NCI-H2107 (cell line): Measurements from ENCODE around the gene LAMTOR1.
"Not testable (repeated sequence)": the region's sequence is repeated elsewhere in the genome, so short reads cannot be mapped to it uniquely, and the experiment has no call there.

ENCODE experiments used
- DNase-seq: peaks from one replicate; lab custom pipeline; 2025; lab: John Stamatoyannopoulos, UW

The LAMTOR1 gene

DNA sequence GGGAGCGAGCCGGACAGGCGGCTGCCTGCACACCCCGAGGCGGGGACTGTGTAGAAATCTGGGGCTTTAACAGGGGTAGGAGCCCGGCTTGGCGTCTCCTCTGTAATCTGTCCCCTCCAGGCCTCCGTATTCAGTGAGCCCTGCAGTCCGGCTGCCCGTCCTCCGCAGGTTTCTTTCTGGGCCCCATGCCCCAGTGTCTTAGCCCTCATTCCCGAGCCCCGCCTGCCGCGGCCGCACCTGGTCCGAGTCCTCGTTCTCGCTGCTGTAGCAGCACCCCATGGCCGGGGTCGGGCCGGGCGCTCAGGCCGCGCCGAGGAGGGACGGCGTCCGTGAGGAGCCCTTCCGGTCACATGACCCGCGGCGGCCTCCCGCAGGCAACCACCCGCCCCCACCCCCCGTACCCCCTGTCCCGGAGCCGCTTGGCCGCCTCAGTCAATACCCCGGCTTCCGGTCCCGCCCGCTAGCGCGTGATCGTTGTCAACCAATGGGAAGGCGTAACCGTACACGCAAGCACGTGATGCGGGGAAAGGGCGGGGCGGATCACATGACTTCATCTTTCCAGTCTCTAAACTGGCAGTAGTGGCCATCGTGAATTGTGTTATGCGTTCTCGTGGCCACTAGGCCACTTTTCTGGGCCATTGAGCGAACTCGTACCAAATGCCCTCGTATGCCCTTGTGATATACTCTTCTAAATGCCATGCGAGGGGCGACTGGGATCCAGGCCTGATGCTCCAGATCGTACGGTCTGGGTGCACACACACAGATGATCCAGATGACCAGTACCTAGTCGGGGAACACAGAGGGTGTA is at the start of gene LAMTOR1:
Gene LAMTOR1 (minus strand): TSS at position 352 of the 808 bp plus-strand sequence. CDS start 73 bp downstream, at position 279.
- DNase-seq, result peak; percentile 95

DNA sequence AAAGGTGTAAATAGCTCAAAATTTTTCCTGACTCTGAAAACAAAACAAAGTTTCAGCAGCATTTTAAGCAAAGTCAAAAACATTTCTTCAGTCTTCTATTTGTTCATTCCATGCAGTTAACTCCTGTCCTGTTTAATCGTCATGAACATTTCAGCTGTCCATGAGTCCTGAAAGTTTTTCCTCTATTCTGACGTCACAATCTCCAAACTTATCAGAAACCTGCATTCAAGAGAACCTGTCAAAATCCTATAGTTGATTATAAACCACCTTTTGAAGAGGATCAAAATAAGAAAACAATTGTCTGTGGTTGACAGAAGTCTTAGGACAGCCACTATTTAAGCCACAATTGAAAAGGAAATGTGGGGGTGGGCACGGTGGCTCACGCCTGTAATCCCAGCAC is 47.8 kb upstream of the LAMTOR1 start:
- DNase-seq, result no peak

DNA sequence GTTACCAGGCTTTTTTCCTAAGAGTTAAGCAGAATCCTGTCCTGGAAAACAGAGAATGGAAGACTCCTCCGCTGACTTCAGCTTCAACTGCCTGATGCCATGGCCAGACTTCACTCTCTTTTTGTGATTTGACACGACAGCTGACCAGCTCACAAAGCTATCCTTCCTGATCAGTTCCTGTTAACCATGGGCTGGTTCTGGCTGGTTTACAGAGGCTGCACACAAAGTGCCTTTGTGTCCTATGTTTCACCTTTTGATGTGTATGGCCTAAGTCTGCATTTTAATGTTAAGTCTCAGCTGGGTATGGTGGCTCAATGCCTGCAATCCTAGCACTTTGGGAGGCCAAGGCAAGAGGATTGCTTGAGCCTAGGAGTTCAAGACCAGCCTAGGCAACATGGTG is 43.5 kb upstream of the LAMTOR1 start:
- no peak for DNase-seq

DNA sequence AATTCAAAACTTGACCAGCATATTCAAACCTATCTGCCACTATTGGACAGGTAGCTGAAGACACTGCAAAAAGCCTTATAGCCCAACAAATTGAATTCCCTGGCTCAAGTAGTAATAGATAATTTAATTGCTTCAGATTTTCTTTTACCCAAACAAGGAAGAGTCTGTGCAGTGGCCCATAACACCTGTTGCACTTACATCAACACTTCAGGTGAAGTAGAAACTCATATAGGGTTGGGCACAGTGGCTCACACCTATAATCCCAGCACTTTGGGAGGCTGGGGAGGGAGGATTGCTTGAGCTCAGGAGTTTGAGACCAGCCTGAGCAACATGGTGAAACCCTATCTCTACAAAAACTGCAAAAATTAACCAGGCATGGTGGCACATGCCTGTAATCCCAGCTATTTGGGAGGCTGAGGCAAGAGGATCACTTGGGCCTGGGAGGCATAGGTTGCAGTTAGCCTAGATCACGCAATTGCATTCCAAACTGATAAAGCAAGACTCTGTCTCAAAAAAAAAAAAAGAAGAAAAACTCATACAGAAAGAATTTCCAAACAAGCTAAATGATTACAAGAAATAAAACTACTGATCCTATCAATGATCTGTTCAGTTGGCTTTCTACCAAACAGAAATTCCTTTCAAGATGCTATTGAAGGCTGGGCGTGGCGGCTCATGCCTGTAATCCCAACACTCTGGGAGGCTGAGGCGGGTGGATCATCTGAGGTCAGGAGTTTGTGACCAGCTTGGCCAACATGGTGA is 41.9 kb upstream of the LAMTOR1 start:
- no peak for DNase-seq

DNA sequence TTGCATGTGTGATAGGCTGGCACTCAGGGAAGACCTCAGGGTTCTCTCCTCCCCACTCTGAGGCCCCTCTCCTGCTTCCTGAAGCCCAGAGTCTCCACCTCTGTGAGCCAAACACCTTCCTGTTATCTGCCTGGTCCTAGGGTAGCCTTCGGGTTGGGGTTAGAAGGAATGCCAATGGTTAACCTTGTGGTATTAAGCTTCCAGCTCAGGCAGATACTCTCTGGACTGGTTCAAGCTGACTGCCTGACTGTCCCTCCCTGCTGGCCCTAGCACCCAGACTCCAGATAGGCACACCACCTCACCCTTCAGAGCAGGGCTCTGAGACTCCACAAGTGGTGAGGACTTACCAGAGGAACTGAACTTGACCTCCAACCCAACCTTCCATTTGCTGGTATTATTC is 39.4 kb upstream of the LAMTOR1 start:
- not testable (repeated sequence) for DNase-seq

DNA sequence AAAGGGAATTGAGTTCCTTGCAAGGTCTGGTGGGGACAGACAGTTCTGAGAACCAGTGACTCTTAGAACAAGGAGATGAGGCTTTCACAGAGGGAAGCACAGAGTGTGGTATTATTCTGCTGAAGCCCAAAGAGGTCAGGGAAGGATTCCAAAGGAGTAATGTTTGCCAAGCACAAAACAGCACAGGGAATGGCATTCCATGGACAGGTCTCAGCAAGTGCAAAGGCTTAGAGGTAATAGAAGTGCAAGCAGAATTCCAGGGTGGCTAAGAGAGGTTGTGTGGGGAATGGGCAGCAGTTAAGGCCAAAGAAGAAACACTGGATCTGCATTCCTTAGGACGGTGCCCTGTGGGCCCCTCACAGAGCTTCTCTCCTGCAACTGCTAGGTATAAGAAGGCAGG is 39.0 kb upstream of the LAMTOR1 start:
- DNase-seq, result not testable (repeated sequence)

GRCh38 chr11:72141066-72141465 is 38.0 kb upstream of the LAMTOR1 start:
- no peak for DNase-seq

DNA sequence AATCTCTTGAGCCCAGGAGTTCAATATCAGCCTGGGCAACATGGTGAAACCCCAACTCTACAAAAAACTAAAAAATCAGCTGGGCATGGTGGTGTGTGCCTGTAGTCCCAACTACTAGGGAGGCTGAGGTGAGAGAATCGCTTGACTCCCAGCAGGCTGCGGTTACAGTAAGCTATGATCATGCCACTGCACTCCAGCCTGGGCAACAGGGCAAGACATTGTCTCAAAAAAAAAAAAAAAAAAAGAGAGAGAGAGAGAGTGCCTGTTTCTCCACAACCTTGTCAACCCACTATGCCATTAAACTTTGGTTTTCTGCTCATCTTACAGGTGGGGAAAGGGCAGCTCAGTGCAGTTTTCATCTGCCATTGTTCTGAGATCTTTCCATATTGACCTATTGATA is 37.6 kb upstream of the LAMTOR1 start:
- no peak for DNase-seq

DNA sequence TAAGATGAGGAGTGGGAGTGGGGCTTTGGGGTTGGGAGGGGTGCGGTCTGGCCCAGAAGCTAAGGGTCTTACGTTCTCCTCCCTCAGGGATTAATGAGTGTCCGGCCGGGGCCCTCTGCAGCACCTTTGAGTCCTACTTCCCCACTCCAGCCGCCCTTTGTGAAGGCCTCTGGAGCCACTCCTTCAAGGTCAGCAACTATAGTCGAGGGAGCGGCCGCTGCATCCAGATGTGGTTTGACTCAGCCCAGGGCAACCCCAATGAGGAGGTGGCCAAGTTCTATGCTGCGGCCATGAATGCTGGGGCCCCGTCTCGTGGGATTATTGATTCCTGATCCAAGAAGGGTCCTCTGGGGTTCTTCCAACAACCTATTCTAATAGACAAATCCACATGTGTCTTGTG is 36.4 kb upstream of the LAMTOR1 start:
- no peak for DNase-seq

- DNase-seq, result no peak
Measured at GRCh38 chr11:72138821-72139390, 35.8 kb upstream of the LAMTOR1 start.

GRCh38 chr11:72136684-72137262 is 33.7 kb upstream of the LAMTOR1 start:
- no peak for DNase-seq

DNA sequence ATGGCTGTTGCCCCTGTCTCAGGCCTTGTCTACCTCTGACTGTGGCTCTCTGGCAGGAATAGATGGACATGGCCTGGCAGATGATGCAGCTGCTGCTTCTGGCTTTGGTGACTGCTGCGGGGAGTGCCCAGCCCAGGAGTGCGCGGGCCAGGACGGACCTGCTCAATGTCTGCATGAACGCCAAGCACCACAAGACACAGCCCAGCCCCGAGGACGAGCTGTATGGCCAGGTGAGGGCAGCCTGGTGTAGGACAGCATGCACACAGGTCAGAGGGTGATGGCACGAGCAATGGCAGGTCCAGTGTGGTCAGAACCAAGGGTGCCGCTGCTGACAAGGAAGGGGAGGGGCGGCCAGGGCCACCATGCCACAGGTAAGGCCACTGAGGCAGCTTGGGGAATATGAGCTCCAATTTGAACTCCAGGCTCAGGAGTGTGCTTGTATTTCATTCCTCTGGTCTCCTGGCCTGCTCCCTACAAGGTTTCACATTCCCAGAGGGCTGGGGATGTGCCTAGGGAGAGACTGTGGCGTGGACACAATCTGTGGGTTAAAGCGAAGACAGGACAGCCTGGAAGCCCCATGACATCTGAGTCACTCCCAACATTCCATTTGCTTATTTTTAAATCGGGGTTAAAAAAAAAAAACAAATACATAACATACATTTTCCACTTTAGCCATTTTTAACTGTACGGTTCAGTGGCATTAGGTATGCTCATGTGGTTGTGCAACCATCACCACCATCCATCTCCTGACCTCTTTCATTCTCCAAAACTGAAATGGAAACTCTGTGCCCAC is 33.0 kb upstream of the LAMTOR1 start:
- DNase-seq, result no peak

DNA sequence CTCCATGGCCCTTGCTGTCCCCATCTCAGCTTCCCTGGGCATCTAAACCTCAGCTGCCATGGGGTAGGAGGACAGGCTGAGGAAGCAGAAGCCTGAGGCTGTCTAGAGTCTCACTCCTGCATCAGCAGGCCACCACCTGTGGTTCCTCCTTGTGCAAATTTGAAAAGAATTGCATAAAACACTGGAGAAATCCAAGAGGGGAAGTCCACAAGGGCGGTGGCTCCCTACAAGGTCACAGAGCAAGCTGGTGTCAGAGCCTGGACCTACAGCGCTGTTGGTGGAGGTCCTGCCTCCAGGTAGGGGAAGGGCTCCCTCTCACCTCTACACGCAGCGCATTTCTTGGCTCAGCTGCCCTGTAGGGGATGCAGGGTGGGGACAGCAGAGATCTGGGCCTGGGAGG is 32.4 kb upstream of the LAMTOR1 start, which contains the start of gene FOLR3:
Gene FOLR3 (plus strand): TSS at position 253 of the 400 bp plus-strand sequence. CDS start 228 bp downstream, outside the sequence.
- not testable (repeated sequence) for DNase-seq

DNA sequence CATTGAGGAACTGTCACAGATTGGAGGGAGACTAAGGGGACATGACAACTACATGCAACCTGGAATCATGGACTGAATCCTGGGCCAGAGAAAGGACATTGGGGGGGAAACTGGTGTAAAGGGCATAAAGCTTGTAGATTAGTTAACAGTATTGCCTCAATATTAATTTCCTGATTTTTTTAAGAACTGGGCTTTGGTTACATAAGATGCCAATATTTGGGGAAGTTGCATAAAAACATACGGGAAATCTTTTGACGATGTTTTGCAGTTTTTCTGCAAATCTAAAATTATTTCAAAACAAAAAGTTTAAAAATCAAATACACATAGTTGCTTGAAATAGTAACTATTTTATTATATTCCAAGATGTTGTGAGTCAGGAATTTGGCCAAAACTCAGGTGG is 29.5 kb upstream of the LAMTOR1 start:
- no peak for DNase-seq

DNA sequence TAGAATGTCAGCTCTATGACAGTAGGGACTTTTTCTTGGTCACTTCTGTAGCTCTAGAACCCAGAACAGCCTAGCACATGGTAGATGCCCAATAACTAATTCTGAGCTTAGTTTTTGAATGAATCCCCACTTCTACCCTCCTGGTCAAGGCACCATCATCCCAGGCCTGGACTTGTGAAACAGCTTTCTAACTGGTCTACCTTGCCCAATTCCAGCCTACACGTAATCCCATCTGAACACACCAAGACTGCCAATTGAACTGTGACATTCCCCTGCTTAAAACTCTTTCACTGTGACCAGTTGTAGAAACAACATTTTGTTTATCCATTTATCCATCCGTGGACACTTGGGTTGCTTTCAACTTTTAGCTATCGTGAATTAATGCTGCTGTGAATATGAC is 26.3 kb upstream of the LAMTOR1 start:
- DNase-seq, result no peak

DNA sequence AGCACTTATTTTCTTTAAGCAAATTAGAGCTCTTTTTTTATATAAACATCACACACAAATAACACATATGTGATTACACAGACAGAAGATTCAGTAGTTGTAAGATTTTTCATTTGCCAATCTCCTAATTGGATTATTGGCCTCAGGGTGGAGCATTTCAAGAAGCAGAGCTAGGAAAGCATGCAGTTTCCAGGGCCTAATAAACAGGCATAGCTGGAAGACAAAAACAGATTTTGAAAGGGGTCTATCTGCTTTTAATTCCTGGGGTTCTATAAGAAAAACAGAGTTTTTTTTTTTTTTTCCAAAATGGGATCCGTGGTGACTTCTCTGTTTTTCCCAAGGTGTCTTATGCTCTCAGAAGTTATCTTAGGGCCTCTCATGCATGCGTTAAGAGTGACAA is 24.8 kb upstream of the LAMTOR1 start:
- DNase-seq, result no peak

DNA sequence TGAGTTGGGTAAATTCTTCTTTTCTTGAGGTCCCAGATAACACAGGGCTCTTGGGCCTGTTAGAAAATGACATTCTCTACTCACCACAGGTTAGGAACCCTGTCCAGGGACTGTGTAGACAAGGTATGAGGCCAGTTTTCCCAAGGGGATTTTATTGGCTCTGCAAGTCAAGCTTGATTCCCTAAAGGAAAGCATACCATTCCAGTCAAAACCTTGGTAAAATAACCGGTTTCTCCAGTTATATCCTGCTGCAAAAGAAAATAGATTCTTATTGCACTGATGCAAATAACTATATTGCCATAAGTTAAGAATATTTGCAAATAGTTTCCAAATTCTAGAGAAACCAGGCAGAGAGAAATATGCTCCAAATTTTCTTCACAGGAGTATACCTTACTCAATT is 22.9 kb upstream of the LAMTOR1 start:
- no peak for DNase-seq

GRCh38 chr11:72124046-72124445 is 20.9 kb upstream of the LAMTOR1 start:
- DNase-seq, result no peak

DNA sequence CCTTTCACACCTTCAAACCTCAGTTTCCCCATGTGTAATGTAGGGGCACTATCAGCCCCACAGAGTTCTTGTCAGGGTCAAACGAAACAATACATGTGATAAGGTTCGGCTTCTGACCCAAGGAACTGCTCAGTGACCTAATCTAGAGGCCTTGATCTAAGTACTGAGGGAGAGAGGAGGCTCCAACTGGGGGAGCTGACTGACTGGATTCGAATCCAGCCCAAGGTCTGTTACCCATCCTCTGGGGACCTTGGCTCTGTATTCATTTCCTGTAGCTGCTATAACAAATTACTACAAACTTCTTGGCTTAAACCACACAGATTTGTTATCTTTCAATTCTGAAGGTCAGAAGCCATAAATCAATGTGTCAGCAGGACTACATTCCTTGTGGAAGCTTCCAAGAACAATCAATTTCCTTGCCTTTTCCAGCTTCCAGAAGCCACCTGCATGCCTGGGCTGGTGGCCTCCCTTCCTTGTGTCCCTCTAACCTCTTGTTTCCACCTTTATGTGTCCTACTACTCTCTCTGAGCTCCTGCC is 20.1 kb upstream of the LAMTOR1 start:
- DNase-seq, result no peak

GRCh38 chr11:72122607-72123006 is 19.5 kb upstream of the LAMTOR1 start:
- DNase-seq, result no peak

DNA sequence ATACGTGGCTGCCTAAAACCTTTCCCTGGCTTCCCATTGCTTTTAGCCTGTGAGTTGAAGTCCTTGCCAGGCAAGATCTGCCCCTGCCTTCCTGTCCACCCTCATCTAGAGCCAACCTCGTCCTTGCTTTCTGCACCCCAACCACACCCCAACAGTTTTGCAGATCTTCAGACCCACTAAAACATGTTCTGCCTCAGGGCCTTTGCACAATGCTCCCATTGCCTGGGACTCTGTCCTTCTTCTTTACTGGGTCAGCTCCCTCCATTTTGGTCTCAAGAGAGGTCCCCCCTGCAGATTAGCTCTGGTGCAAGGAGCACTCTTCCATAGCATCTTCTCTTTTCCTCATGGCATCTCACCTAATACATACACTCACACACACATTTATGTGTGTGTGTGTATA is 17.8 kb upstream of the LAMTOR1 start:
- no peak for DNase-seq
